HG03558 (cell line): ENCODE results near the gene FGFR4.

Source experiments
- ATAC-seq: cut with Tn5 transposase; IDR thresholded peaks from one replicate; pipeline ENCODE4 v1.9.1; 2021; ENCODE audit warnings: moderate number of reproducible peaks; ENCODE audit not compliant: unreplicated experiment; ENCODE audit errors: extremely low read depth

FGFR4 gene

DNA sequence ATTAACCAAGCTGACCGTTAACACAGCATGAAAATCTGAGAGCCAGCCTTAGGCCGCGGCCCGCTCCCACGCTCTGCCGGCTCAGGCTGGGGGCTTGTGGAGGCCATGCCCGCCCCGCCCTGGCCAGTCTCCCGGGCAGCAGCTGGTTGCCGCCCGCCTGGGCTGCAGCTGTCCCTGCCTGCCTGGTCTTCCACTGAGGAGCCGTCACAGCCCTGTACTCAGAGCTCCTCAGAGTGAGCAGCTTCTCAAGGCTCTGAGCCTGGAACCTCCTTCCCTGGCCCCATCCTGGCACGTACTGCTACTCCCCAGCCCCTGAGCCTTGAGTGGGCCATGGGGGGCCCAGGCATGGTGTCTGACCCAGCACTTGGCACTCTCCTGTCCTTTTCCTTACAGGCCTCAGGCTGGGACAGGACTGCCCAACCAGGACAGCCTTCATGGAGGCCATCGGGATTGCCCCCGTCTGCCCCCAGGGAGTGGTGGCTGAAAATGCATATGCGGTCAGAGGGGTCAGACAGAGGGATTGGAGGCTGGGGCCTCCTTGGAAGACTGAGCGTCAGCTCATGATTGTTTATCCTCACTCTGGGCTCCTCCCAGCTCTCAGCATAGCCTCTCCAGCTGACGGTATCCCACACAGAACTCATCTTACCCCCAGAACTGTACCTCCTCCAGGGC lies 11.9 kb downstream of the FGFR4 start:
- no peak for ATAC-seq

DNA sequence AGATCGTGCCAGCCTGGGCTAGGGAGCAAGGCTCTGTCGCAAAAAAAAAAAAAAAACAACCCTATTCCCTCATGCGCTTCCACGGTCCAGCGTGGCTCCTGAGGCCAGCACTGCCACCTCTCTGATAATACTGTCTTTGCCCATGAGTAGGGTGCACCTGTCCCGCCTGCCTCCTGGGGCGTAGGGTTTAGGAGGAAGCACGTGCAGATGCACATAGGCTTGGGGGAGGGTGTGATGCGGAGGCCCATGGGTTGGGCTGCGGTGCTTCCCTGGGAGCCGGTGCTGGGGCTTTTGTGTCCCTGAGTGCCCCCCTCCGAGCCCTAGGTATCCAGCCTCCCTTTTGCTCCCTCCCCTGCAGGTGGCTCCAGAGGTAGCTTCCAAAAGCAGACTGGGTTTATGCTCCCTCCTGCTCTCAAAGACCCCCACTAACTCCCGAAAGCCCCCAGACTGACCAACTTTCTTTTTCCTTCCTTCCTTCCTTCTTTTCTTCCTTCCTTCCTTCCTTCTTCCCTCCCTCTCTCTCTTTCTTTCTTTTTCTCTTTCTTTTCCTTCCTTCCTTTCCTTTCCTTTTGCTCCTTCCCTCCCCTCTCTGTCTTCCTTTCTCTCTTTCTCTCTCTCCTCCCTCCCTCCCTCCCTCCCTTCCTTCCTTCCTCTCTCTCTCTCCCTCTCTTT lies 12.8 kb downstream of the FGFR4 start:
- ATAC-seq: no peak

DNA sequence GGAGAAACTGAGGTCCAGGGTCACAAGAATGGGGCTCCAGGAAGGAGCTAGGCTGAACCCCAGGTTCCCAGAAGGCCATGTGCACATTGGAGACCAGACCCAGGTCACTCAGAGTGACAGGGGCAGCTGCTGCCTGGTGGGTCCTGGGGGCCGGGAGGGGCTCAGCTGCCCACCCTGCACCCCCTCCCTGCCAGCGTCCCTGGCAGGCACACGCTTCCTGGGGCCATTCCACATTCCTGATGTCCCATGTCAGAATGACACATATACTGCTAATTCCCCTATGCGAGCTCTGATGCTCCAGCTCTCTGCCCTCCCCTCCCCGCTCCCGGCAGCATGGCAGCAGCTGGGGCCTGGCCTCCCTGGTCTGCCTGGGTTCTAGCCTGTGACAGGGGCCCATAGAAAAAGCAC lies 14.0 kb downstream of the FGFR4 start:
- ATAC-seq: no peak

DNA sequence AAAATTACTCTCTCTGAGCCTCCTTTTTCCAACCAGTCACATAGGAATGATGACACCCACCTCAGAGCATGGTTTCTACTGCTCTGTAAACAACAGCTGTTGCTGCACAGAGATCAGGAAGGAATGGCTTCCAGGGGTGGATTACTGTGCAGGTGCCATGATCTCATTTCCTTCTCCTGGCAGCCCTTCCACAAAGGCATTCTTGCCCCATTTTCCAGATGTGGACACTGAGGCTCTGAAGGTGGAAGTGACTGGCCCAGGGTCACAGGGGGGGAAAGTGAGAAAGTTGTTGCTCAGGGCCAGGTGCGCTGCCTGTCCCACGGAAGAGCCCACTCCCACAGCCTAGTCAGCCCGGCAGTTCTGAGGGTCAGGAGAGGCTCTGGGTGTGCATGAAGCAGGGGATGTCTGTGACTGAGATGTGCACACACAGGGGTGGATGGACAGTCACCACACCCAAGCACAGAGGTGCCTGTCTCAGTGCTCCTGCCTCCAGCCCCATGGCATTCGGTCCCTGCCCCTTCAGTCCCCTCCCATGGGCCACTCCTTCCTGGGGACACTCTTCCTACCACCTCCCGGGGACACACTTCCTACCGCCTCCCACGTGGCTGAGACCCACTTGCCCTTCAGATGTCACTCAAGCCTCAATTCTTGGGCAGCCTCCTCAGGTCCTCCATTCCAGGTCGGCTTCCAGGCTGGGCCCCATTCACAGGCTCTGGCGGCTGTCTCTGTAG lies 17.0 kb downstream of the FGFR4 start:
- no peak for ATAC-seq

DNA sequence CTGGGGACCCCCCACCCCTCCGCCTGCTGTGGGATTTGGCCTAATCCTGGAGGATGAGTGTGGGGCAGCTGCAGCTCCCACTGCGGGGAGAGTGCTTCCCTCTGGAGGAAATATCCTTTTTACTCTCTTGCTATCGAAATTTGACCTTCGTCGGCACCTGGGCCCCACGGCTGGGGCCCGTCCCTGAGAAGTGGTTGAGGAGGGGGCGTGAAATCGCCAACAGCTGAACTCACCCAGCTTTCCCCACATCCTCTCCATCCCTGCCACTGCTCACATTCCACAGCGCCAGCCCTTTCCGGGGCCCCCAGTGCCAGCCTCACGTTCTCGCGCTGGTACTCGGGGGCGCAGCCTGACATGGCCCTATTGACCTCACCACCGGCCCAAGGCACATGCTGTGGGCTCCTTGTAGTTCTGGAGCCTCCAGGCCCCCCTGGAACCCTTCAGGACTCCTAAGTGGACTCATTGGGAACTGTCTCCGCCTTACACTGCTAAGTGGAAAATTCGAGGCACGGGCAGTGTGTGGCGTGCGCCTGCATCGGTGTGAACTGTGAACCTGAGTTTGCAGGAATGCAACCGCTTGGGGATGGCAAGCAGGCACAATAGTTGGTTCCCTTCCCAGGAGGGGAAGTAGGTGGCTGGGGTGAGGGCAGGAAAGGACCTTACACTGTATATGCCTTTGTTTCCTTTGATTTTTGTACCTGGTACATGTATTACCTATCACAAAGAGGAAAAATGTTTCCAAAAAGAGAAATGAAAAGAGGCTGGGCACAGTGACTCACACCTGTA lies 19.2 kb downstream of the FGFR4 start:
- ATAC-seq: no peak

DNA sequence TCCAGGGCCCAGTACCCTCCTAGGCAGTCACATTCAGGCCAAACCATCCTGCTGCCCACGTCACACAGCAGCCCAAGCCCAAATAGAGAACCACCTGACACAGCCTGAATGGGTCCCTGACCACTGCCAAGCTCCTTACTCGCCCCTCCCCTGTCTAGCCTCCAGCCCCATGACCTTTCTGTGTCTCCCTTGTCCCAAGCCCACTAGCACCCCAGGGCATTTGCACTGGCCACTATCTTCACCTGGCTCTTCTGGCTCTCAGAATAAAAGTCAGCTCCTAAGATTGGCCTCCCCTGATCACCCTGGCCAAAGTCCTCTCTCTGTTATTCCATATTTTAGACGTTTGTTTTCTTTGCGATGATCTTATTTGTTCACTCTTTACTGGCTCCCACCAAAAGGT lies 20.4 kb downstream of the FGFR4 start:
- ATAC-seq: no peak

DNA sequence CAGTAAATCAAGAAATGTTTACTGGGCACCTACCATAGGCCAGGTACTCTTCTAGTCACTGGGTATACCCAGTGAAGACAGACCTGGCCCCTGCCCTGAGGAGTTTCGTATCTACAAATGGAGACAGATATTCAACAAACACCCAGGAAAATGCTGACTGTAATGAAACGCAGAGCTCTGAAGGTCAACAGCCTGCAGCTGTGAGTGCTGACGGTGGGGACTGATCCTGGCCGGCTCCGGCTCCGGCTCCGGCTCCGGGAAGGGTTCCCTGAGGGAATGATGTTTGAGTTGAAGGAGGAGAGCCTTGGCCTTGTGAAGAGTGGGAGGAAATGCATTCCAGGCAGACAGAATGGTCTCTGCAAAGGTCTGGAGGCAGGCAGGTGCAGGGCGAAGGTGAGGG lies 23.1 kb downstream of the FGFR4 start:
- ATAC-seq: no peak

DNA sequence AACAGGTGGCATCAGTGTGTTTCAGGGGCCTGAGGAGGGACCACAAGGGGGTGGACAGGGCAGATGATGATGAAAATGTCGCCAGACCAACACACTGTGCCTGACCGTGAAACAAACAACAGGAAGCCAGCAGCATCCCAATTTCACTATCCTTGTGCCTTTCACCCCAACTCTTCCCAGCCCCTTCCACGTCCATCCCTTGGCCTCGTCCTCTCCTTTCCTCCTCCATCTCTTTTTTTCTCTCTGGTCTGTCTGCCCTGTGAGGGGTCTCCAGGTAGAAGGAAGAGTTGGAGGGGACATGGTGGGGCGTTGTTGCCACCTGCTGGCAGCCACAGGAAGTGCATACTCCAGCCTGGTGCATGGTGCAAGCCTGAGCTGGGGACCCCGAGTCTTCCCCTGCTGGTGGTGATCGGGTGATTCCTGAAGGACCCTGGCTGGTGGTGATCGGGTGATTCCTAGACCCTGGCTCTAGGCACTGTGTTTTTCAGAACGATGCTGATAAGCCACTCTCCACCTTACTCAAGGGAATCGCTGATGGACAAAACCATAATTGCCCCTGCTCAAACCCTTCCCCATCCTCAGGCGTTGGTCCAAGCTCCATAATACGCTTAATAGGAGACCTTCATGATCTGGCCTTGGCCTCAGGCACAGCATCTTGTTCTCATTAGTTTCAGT lies 25.1 kb downstream of the FGFR4 start:
- no peak for ATAC-seq

DNA sequence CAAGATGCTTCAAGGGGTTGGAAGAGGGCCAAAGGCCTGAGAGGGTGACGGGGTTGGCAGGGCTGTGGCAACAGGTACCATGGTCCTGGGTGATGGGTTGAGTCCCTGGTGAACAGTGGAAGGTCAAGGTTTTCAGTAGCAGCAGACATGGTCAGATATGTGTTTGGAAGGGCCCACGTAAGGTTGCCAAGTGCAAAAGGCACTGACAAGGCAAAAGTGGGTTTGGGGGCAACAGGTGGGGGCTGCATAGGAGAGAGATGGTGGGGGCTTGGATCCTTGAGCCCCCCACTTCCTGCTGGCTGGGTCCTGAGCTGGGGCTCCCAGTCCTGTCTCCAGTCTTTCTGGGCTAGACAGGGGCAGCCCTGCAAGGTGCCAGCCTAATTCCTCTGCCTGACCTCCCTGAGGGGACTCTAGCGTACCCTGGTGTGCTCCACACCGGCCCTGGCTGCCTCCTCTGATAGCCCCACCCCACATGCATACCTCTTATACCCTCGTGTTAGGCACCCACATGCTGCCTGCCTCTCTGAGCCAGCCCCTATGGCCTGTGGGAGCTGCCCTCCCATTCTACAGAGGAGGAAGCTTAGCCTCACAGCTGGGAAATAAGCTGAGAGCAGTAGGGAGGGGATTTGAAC lies 26.0 kb downstream of the FGFR4 start:
- ATAC-seq: no peak

DNA sequence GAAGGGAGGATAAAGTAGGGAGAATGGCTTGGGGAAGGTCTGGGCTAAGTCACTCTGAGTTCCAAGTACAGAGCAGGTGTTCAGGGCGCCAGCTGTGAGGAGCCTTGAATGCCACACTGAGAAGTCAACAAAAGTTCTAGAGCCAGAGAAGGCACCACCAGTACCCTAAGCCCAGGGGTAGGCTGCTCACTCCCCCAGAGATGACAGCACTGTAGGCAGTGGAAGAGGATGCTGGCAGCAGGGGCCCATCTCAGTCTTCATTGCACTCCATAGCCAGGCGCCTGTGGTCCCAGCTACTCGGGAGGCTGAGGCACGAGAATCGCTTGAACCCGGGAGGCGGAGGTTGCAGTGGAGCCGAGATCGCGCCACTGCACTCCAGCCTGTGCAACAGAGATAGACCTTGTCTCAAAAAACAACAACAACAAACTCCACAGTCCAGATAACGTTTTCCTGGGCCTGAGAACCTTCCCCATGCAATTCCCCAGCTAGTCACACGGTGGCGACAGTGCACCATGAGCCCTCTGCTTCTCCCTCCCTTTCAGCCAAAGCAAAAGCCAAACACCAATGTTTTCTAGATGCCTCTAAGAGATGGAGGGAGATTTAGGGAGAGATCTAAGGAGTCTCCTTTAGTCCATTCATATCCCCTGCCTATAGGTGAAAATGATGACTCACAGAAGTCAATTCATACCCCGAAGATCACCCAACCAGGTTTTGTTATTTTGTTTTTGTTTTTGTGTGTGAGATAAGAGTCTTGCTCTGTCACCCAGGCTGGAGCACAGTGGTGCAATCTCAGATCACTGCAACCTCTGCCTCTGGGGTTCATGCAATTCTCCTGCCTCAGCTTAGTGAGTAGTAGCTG lies 27.1 kb downstream of the FGFR4 start:
- no peak for ATAC-seq

DNA sequence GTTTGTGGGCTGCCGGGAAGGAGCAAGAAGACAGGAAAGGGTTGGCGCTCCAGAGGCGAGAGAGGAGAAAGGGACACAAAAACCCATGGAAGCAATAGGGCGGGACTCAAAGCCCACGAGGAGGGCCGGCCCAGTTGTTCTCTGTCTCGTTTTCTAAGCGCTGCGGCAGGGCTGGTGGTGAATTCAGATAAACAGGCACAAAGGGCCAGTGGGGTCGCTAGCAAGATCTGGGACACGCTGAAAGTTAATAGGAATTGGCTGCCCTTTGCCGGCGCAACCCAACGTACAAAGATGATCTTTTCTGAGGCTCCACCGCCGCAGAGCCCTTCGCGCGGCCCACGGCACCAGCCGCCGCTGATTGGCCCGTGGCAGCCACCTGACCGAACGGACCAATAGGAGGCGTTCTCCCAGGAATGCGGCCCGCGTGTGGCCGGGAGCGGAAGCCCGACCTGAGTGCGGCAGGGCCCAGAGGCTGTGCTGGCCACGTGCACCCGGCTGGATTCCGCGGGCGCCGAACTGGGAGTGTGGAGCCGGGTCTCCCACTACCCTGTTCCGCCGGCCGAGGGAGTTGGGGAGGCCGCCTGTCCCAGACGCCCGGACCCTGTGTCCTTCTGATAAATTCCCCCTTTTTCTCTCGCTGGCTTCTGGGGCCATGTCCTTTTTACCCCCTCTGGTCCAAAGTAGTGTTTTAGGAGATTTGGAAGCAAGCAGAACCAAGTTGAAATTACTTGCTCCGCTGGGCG lies 30.1 kb downstream of the FGFR4 start:
- ATAC-seq: no peak

DNA sequence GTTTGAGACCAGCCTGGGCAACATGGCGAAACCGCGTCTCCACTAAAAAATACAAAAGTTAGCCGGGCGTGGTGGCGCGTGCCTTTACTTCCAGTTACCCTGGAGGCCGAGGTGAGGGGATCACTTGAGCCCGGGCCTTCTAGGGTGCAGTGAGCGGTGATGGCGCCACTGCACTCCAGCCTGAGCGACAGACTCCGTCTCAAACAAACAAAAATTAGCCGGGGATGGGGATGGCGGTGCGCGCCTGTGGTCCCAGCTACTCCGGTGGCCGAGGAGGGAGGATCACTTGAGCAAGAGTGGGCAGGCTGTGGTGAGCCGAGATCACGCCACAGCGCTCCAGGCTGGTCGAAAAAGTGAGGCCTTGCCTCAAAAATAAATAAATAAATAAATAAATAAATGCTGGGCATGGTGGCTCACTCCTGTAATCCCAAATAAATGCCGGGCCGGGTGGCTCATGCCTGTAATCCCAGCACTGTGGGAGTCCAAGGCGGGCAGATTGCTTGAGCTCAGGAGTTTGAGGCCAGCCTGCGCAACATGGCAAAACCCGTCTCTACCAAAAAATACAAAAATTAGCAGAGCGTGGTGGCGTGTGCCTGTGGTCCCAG lies 30.8 kb downstream of the FGFR4 start:
- no peak for ATAC-seq

DNA sequence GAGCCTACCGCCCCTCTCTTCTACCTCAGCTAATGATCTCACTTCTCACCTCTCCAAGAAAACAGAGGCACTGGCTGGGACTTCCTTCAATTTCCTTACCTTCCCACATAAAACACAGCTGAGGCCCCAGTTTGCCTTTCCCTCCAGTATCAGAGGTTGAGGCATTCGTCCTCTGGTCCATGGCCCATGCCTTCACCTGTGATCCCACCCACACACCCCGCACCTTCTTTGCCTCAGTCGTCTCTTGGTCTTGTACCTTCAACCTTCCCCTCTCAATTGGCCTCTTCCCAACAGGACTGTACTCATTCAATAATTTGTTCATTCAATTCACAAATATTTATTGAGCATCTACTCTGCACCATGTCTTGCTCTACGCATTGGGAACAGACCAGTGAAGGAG lies 35.9 kb downstream of the FGFR4 start:
- ATAC-seq: no peak

DNA sequence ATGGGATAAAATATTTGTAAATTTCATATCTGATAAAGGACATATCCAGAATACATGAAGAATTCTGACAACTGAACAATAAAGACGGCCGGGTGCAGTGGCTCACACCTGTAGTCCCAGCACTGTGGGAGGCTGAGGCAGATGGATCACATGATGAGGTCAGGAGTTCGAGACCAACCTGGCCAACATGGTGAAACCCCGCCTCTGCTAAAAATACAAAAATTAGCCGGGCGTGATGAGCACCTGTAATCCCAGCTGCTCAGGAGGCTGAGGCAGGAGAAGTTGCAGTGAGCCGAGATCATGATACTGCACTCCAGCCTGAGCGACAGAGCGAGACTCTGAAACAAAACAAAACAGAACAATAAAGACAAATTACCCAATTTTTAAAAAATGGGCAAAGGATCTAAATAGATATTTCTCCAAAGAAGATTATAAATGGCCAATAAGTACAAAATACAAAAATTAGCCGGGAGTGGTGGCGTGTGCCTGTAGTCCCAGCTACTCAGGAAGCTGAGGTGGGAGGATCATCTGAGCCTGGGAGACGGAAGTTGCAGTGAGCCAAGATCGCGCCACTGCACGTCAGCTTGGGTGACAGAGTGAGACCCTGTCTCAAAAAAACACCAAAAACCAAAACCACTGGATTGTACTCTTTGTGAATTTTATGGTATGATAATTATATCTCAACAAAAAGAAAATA lies 37.2 kb downstream of the FGFR4 start:
- no peak for ATAC-seq

DNA sequence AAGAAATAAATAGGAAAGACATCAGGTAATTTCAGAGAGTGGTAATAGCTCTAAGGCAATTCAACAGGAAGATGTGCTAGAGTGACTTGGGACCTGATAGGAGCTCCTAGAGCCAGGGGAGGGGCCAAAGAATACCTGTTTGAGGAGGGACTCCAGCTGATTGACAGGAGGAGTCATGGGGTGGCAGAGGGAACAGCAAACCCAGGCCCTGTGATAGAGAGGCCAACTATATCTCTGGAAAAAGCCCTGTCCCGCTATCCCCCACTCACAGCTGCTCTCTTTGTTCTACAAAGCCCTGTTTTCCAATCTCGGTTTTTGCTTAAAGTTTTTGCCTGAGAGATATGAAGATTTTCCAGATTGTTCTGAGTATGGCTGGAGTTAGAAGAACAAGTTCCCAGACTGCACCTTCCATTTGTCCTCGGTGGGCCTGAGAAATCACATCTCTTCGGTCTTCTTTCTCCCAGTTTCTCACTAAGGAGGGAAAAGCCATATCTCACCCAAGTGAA lies 37.8 kb downstream of the FGFR4 start:
- peak; percentile 50 for ATAC-seq

DNA sequence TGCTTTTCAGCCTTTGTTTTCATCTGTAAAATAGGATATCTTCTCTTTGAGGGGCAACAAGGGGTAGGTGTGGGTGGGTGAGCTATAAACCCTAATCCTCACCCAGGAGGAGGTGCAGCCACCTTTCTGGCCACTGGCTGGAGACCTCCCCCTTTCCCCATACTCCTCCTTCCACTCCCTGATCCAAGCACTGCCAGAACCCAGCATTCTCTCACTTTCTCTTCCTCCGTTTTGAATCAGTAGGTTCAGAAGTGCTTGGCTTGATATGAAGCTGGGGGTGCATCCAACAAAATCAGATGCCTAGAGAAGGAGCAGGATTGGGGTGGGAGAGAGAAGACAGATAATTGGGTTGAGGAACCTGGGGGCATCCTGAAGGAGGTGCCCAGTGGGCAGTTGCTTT lies 40.1 kb downstream of the FGFR4 start:
- ATAC-seq: no peak

DNA sequence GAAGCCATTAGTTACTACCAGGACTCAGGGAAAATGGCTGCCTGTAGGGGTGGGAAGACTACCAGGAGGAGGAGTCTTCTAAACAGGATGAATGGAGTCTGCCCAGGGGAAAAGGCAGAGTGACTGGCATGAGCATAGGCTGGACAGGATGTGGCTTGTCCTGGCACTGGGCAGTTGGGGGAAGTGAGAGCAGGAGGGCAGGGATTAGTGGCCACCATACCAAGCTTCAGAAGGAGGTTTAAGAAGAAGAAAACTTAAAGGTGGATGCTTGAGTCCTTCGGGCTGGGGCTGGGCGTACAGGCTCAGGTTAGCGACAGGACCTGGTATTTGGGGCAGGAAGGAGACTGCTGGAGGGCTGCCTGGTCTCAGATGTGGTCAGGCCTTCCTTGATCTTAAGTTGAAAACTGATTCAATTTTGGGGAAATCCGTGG lies 41.9 kb downstream of the FGFR4 start:
- no peak for ATAC-seq
